SHP77 (cell line): Measurements from ENCODE around the gene ZNF33B.
"Not testable (repeated sequence)": the region's sequence is repeated elsewhere in the genome, so short reads cannot be mapped to it uniquely, and the experiment has no call there.

Experiments
- DNase-seq, 2 experiments: peaks; one replicate each; lab custom pipeline; 2025; lab: John Stamatoyannopoulos, UW

The ZNF33B gene

GRCh38 chr10:42615419-42615818 lies 23.0 kb downstream of the ZNF33B start:
- no peak for DNase-seq

DNA sequence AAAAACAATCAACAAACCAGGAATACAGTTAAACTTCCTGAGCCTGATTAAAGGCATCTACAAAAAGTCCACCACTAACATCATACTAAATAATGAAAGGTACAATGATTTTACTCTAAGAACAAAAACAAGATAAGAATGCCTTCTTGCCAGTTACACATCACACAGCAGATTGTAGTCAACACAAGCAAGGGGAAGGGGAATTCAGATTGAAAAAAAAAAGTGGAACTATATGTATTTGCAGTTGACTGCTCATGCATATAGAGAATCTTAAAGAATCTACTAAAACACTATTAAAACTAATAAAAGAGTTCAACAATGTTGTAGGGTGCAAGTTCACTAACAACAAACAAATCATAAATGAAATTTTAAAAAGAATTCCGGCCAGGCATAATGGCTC lies 28.5 kb downstream of the ZNF33B start:
- DNase-seq: no peak

DNA sequence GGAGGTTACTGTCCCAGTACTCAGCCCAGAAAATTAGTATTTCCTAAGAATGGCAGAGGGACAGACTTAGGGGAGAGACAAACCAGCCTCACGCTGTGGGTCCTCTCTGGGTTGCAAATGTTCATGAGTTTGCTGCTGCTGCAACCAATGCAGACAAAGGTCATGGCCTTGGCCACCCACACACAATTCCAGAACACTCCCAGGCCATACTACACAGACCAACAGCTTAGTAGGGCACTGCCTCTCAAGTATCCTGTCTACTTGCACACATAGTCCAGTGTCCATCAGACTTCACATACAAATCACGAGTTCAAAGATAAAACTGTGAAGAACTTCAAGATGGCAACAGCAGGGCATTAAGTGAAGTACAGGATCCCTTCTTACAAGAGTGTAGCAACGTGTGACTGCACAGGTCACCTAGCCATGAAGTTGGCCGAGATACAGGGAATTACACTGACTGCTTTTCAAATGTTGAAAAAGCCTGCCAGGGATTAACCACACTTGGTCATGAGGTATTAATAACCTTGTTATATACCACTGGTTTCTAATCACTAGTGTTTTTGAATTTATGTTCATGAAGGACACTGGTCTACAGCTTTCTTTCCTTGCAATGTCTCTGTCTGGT lies 40.0 kb downstream of the ZNF33B start:
- DNase-seq: no peak

DNA sequence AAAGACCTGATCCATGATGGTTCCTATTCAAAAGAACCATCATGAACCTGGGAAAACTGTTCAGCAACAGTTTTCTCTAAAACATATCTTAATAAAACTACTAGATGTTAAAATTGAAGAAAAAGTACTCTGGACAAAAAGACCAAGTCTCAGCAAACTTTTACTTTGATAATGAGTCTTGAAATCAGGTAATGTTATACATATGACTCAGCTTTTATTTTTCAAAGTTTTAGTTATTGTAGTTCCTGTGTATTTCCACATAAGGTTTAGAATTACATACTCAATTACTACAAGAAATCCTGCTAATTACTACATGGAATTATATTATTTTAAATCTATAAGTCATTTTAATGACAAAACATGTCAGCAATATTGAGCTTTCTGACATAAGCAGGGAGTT lies 42.2 kb downstream of the ZNF33B start:
- no peak for DNase-seq

DNA sequence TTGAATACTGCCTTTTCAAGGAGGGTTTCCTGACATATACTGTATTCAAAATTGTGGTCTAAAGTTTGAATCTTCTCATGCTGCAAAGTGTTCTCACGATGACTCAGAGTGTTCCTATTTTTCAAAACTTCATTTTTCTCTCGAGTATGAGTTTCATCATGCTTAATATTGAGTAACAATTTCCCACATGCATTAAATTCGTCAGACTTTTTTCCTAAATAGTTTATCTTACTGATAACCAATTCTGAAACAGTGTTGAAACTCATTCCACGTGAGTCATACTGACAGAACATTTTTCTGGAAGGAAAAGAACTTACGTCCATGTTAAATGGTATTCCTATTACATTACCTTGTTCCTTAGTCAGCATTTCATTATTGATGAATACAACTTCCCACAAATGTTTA lies 44.1 kb downstream of the ZNF33B start:
- DNase-seq: no peak

GRCh38 chr10:42593284-42593683 lies 45.1 kb downstream of the ZNF33B start:
- no peak for DNase-seq

- no peak for DNase-seq
Measured at GRCh38 chr10:42583828-42584227, 54.5 kb downstream of the ZNF33B start.

GRCh38 chr10:42578019-42578418 lies 60.4 kb downstream of the ZNF33B start:
- DNase-seq: no peak

GRCh38 chr10:42576338-42576737 lies 62.0 kb downstream of the ZNF33B start:
- DNase-seq: no peak

- no peak for DNase-seq
Measured at GRCh38 chr10:42574336-42574735, 64.0 kb downstream of the ZNF33B start.

DNA sequence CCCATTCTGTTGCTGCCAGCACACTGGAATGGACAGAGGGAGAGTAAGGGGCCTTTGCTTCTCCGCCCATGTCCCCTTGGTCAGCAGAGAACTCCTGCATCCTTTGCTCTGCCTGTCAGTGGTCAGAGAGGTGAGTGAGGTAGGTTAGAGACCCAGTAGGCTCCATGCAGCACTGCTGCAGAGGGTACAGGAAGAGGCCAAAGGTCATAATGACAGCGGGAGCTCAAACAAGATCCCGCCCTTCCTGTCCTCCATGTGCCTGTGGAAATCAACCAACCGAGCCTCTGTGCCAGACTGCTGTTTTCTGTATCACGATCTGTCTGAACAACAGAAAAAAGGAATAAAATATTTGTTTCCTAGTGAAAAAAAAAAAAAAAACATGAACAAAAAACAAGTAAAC lies 81.4 kb downstream of the ZNF33B start:
- no peak for DNase-seq

DNA sequence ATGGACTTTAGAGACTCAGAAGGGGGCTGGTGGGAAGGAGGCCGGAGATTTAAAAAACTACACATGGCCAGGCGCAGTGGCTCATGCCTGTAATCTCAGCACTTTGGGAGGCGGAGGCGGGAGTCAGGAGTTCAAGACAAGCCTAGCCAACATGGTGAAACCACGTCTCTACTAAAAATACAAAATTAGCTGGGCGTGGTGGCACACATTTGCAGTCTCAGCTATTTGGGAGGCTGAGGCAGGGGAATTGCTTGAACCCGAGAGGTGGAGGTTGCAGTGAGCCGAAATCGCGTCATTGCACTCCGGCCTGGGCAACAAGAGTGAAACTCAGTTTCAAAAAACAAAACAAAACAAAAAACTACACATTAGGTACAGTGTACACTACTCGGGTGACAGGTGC lies 84.8 kb downstream of the ZNF33B start:
- not testable (repeated sequence) for DNase-seq

GRCh38 chr10:42553064-42553407 lies 85.3 kb downstream of the ZNF33B start:
- peak in 1 of 2 experiments; percentile 27 for DNase-seq

DNA sequence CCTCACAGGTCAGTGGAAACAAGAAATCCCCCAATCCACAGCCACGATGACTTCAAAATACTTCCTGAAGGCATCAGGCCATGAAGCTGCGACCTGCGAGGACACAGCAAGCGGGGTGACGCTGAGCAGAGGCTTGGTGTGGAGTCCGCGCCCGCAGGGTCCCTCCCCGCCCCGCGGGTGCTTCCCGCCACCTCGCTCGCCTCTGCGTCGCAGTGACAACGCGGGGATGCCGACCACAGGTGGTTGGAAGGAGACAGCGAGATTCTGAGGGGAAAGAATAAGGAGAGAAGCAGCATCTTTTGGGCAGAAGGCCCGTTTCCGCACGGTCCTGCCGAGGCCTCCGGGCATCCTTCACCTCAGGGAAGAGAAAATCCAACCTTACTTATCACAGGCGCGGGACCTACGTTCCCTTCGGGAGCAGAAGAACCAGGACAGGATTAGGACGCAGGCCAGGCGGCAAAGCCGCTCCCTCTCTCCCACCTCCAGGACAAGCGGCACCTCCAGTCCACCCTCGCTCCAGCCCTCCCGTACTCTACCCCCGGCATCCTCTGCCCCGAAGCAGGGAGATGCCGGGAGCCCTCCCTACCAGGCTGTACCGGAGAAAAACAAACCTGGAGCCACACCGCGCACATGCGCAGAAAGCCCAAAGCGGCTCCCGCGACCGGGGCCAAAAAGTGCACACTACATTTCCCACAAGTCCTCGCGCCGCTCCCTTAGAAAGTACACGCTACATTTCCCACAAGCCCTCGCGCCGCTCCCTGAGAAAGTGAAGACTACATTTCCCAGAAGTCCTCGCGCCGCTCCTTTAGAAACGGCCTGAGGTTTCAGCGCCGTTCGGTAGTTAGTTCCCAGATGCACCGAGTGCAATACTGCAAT lies 85.9 kb downstream of the ZNF33B start:
- peak; percentile 96 to 99 for DNase-seq

GRCh38 chr10:42551582-42552187 lies 86.7 kb downstream of the ZNF33B start:
- no peak for DNase-seq

DNA sequence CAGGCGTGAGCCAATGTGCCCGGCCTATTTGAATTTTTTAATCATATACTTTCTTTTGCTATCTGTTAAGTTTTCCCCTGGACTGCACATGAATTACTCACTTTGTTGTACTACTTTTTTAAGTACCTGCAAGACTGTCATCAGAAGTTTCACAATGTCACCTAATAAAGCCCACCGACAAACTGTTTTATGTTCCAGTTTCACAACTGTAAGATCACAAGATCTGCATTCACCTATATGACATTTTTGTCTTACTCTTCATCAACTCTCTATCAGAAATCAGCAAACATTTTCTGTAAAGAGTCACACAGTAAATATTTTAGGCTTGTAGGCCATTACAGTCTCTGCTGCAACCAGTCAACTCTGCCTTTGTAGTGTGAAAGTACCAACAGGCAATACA lies 88.5 kb downstream of the ZNF33B start:
- DNase-seq: no peak

GRCh38 chr10:42548254-42548653 lies 90.1 kb downstream of the ZNF33B start:
- no peak for DNase-seq

- no peak for DNase-seq
Measured at GRCh38 chr10:42544945-42545344, 93.4 kb downstream of the ZNF33B start.

GRCh38 chr10:42543840-42544372 lies 94.5 kb downstream of the ZNF33B start:
- DNase-seq: no peak
